Measurements from ENCODE around the gene ERCC6L2. TPM values are rescaled to one million over a fixed set of nuclear protein-coding genes. Genes with fewer than 3 reads are reported as not detected.

Gene ERCC6L2
- polyA plus RNA-seq, 6 donors from 2014 or later, result 19.5 to 40.7 (median 26.8) TPM

DNA sequence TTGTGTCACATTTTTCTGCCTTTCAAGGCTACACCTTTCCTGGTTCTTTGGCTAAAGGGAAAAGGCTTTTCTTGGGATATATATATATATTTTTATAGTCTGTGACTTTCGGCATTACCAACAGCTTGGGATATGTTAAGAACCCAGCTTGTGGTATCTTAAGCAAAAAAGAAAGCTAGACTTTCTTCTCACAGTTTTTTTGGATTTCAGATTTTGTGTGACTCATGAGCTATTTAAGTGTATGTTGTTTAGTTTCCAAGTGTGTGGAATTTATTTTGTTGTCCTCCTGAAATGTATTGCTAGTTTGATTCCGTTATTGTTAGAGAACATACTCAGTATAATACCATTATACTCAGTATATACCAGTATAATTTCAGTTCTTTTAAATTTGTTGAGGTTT, 64.8 kb downstream of the ERCC6L2 start:
- Mint-ChIP-seq H3K4me1 (no peaks in the 10 kb centered on the region), H3K9me3 (peaks cover 0 to 27% (median 19%) of the 10 kb centered on the region in 7 donors), H3K27ac (no peak overlapping the region), H3K36me3 (peaks cover 80% of the 10 kb centered on the region in 2 donors), H3K4me3 (no peak overlapping the region), H3K27me3 (no peaks in the 10 kb centered on the region)
- DNase-seq (no peak), ATAC-seq (ENCODE audit: low read depth in 2 of 2) (no peak)

DNA sequence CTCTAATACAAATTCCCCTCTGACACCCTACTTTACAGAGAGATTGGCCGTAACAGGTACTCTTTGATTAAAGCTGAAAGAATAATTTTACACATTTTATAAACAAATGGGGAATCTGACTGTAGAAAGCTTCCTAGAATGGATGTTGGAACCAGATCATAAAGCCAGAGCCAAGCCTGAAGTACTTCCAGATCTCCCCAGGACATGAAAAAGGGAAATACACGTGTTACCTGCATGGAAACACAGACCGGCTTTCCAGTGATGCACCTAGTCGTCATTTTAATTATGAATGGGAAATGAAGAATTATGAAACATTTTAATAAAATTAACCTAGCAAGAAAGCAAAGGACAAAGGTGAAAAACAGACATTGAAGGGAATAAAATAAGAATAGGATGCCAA, 66.5 kb downstream of the ERCC6L2 start:
- H3K4me3 Mint-ChIP-seq, result no peak overlapping the region
- H3K9me3 Mint-ChIP-seq, result peaks cover 4 to 33% (median 22%) of the 10 kb centered on the region in 7 donors
- peaks cover 77 to 84% of the 10 kb centered on the region in 2 donors for H3K36me3 Mint-ChIP-seq
- H3K4me1 Mint-ChIP-seq, result no peaks in the 10 kb centered on the region
- DNase-seq, result no peak
- ATAC-seq (ENCODE audit: low read depth in 2 of 2), result no peak
- no peak overlapping the region for H3K27ac Mint-ChIP-seq
- no peaks in the 10 kb centered on the region for H3K27me3 Mint-ChIP-seq

DNA sequence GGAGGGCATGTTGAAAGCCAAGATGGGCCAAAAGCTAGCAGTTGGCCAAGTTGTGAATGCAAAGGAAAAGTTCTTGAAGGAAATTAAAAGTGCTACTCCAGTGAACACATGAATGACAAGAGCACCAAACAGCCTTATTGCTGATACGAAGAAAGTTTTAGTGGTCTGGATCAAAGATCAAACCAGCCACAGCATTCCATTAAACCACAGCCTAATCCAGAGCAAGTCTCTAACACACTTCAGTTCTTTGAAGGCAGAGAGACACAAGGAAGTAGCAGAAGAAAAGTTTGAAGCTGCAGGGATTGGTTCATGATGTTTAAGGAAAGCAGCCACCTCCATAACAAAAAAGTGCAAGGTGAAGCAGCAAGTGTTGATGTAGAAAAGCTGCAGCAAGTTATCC, 71.6 kb downstream of the ERCC6L2 start:
- no peak overlapping the region for H3K4me3 Mint-ChIP-seq
- DNase-seq (no peak), ATAC-seq (ENCODE audit: low read depth in 2 of 2) (no peak)
- H3K4me1 Mint-ChIP-seq, result no peaks in the 10 kb centered on the region
- no peaks in the 10 kb centered on the region for H3K27me3 Mint-ChIP-seq
- peaks cover 12 to 42% (median 23%) of the 10 kb centered on the region in 7 donors for H3K9me3 Mint-ChIP-seq
- H3K36me3 Mint-ChIP-seq, result peaks cover 77 to 80% of the 10 kb centered on the region in 2 donors
- H3K27ac Mint-ChIP-seq, result no peak overlapping the region

DNA sequence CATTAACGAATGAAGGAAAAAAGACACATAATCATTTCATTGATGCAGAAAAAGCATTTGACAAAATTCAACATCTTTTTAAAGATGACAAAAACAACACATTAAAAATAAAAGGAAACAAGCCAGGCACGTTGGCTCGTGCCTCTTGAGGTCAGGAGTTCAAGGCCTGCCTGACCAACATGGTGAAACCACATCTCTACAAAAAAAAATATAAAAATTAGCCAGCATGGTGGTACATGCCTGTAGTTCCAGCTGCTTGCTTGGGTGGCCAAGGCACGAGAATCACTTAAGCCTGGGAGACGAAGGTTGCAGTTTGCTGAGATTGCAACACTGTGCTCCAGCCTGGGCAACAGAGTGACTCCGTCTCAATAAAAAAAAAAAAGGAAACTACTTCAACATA, 77.0 kb downstream of the ERCC6L2 start:
- H3K36me3 Mint-ChIP-seq, result peaks cover 48 to 56% of the 10 kb centered on the region in 2 donors
- no peak for ATAC-seq (ENCODE audit: low read depth in 2 of 2)
- H3K27ac Mint-ChIP-seq, result no peak overlapping the region

DNA sequence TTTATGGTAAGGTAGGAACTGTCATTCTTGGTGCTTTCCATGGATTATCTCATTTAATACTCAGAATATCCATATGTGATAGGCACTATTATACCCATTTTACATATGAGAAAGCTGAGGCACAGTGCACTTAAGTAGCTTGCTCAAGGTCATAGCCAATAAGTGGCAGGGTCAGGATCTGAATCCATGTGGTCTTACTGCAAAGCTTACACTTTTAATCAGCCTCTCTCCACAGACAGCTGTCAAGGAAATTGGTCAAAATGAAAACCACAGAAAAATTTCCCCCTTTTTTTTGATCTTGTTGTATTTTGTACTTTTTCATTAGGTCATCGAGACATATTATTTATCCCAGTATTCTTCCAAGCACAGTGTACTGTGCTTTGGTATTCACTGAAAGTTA, 78.5 kb downstream of the ERCC6L2 start:
- H3K36me3 Mint-ChIP-seq, result peaks cover 35 to 46% of the 10 kb centered on the region in 2 donors
- DNase-seq, result no peak
- no peak for ATAC-seq (ENCODE audit: low read depth in 2 of 2)
- H3K9me3 Mint-ChIP-seq, result peaks cover under 1 to 31% (median 13%) of the 10 kb centered on the region in 7 donors
- H3K27me3 Mint-ChIP-seq, result no peaks in the 10 kb centered on the region
- no peak overlapping the region for H3K4me3 Mint-ChIP-seq
- no peaks in the 10 kb centered on the region for H3K4me1 Mint-ChIP-seq
- no peak overlapping the region for H3K27ac Mint-ChIP-seq

More for the DNA sequence above, 77.0 kb downstream of the ERCC6L2 start:
- no peak for DNase-seq
- H3K27me3 Mint-ChIP-seq, result no peaks in the 10 kb centered on the region
- peaks cover 5 to 42% (median 23%) of the 10 kb centered on the region in 7 donors for H3K9me3 Mint-ChIP-seq
- no peaks in the 10 kb centered on the region for H3K4me1 Mint-ChIP-seq
- H3K4me3 Mint-ChIP-seq, result no peak overlapping the region

DNA sequence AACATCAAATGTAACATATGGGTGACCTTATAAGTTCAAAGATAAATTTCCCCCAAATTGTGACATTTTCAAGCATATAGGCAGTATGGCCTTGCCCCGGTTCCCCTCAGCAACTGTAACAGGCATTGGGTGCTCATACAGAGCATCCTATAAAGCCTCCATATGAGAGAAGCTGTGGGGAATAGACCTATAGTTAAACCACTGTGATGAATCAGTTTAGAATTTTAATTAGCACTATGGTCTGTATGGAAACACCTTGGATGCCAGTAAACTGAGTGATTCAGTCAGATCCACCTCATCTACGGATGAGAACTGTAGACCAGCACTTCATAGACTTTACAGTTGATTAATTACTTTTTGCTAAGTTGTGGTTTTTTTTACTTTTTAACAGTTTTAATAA, 79.4 kb downstream of the ERCC6L2 start:
- H3K4me1 Mint-ChIP-seq, result no peaks in the 10 kb centered on the region
- H3K36me3 Mint-ChIP-seq, result peaks cover 29 to 41% of the 10 kb centered on the region in 2 donors
- no peak overlapping the region for H3K4me3 Mint-ChIP-seq
- no peaks in the 10 kb centered on the region for H3K27me3 Mint-ChIP-seq
- ATAC-seq (ENCODE audit: low read depth in 2 of 2) (no peak), DNase-seq (no peak)
- peaks cover 0 to 27% (median 10%) of the 10 kb centered on the region in 7 donors for H3K9me3 Mint-ChIP-seq
- H3K27ac Mint-ChIP-seq, result no peak overlapping the region

DNA sequence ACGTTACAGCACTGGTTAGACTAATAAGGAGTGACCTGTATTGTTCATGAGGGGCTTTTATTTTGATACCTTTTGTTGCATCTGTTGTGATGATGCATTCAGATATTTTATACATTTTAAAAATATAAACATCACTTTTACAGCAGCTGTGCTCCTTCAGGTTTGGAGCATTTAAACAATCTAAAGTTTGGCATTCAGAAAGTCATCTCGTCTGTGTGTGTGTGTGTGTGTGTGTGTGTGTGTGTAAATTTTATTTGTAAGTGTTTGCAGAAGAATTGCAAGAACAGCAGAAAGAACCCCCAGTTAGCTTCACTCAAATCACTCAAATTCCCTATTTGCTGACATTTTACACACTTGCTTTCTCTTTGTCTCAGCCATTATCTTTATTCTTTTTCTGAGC, 87.4 kb downstream of the ERCC6L2 start:
- H3K27ac Mint-ChIP-seq, result no peak overlapping the region
- no peaks in the 10 kb centered on the region for H3K4me1 Mint-ChIP-seq
- no peak overlapping the region for H3K4me3 Mint-ChIP-seq
- no peaks in the 10 kb centered on the region for H3K27me3 Mint-ChIP-seq
- no peak for DNase-seq
- peaks cover 2 to 12% (median 9%) of the 10 kb centered on the region in 7 donors for H3K9me3 Mint-ChIP-seq
- ATAC-seq (ENCODE audit: low read depth in 2 of 2), result no peak
- peaks cover 24 to 39% of the 10 kb centered on the region in 2 donors for H3K36me3 Mint-ChIP-seq

DNA sequence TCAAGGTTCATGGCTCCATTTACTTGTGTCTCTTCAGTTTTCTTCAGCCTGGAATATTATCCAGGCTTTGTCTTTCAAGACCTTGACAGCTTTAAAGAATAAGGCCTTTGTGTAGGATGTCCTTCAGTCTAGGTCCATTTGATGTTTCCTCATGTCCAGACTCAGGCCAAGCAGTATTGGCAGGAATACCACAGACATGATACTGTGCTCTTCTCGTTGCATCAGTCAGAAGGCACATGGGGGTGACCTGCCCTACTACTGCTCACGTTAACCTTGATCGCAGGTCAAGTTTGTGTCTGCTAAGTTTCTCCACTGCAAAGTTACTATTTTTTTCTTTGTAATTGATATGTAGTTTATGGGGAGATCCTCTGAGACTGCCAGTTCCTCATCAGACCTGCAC, 88.2 kb downstream of the ERCC6L2 start:
- no peaks in the 10 kb centered on the region for H3K27me3 Mint-ChIP-seq
- DNase-seq (no peak), ATAC-seq (ENCODE audit: low read depth in 2 of 2) (no peak)
- no peak overlapping the region for H3K27ac Mint-ChIP-seq
- peaks cover 0 to 1% (median 0%) of the 10 kb centered on the region in 3 donors for H3K4me1 Mint-ChIP-seq
- H3K9me3 Mint-ChIP-seq, result peaks cover 2 to 12% (median 8%) of the 10 kb centered on the region in 7 donors
- H3K4me3 Mint-ChIP-seq, result no peak overlapping the region
- peaks cover 26 to 39% of the 10 kb centered on the region in 2 donors for H3K36me3 Mint-ChIP-seq

DNA sequence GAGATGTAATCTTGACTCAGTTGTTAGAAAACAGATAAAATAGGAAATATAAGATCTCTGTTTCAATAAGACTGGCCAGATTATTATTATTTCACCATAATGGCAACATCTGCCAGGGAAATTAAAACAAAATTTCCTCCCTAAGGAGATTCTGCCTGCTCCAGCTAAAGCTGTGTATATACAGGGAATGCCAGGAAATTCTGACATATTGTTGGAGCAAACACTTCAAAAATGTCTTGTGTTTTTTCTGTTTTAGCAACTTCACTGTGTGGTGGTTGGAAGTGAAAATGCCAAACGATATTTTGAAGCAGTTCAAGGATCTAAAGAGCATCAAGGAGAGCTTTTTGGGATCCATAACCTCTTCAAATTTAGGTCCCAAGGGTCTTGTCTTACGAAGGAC, 90.8 kb downstream of the ERCC6L2 start:
- no peak overlapping the region for H3K4me3 Mint-ChIP-seq
- H3K27ac Mint-ChIP-seq, result no peak overlapping the region
- H3K4me1 Mint-ChIP-seq, result peaks cover 0 to 4% (median 0%) of the 10 kb centered on the region in 3 donors

DNA sequence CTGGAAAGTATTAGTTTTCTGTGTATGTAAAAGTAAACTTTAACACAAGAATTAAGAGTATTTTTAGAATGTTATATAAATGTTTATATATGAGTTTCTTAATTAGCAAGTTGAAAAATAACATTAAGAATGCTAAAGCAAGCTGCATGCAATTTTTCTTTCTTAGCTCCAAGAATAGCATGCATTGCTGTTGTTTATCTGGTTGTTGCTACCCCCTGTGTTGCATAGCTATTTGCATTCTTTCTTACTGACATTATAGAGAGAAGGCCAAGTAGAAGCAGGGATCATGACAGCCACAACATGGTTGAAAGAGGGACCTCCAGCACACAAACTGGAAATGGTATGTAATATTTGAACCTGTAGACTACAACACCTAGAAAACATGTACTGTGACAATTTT, 94.8 kb downstream of the ERCC6L2 start:
- no peak overlapping the region for H3K4me3 Mint-ChIP-seq
- peaks cover 18 to 31% of the 10 kb centered on the region in 2 donors for H3K36me3 Mint-ChIP-seq
- DNase-seq (no peak), ATAC-seq (ENCODE audit: low read depth in 2 of 2) (no peak)
- peaks cover 0 to 4% (median 0%) of the 10 kb centered on the region in 3 donors for H3K4me1 Mint-ChIP-seq
- H3K27me3 Mint-ChIP-seq, result no peaks in the 10 kb centered on the region
- H3K27ac Mint-ChIP-seq, result no peak overlapping the region
- H3K9me3 Mint-ChIP-seq, result peaks cover 0 to 4% (median 0%) of the 10 kb centered on the region in 7 donors

More for the DNA sequence above, 90.8 kb downstream of the ERCC6L2 start:
- no peaks in the 10 kb centered on the region for H3K27me3 Mint-ChIP-seq
- H3K36me3 Mint-ChIP-seq, result peaks cover 24 to 29% of the 10 kb centered on the region in 2 donors
- ATAC-seq (ENCODE audit: low read depth in 2 of 2) (no peak), DNase-seq (no peak)
- H3K9me3 Mint-ChIP-seq, result peaks cover 0 to 5% (median 2%) of the 10 kb centered on the region in 7 donors

DNA sequence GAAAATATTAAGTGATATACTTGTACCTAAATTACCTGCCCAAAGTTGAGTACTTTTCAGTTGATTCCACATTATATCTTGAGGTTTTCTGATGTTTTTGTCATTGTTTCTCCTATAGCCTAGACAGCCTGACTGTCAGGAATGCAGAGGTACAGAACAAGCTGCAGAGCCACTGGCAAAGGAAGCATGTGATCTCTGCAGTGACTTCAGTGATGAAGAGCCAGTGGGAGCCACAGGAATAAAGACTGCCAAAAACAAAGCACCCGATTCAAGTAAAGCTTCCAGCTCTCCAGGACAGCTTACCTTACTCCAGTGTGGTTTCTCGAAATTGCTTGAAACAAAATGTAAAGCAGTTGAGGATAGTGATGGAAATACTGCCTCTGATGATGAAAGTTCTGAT, 96.3 kb downstream of the ERCC6L2 start:
- no peaks in the 10 kb centered on the region for H3K27me3 Mint-ChIP-seq
- no peak for DNase-seq
- peaks cover 0 to 4% (median 0%) of the 10 kb centered on the region in 7 donors for H3K9me3 Mint-ChIP-seq
- H3K4me1 Mint-ChIP-seq, result peaks cover 0 to 4% (median 0%) of the 10 kb centered on the region in 3 donors
- no peak for ATAC-seq (ENCODE audit: low read depth in 2 of 2)
- peaks cover 26 to 31% of the 10 kb centered on the region in 2 donors for H3K36me3 Mint-ChIP-seq
- H3K27ac Mint-ChIP-seq, result no peak overlapping the region
- H3K4me3 Mint-ChIP-seq, result no peak overlapping the region

DNA sequence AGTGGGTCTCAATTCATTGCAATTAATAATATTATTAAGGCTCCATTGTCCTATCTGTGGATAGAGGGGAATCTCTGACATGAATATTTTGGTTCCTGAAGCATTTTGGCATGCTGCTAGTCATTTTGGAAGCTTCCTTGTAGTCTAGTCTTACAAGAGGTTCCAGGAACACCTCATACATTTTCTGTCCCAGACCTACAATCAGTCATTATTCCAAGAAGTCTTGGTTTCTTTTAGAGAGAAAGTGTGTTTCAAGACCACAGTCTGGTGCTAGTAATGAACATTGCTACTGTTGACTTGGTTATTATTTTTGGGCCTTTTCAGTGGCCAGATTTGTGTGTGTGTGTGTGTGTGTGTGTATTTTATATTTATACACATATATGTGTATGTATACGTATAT, 98.9 kb downstream of the ERCC6L2 start:
- peaks cover 26 to 29% of the 10 kb centered on the region in 2 donors for H3K36me3 Mint-ChIP-seq
- H3K9me3 Mint-ChIP-seq, result peaks cover 0 to 4% (median 0%) of the 10 kb centered on the region in 7 donors
- no peaks in the 10 kb centered on the region for H3K4me1 Mint-ChIP-seq
- H3K4me3 Mint-ChIP-seq, result no peak overlapping the region
- no peak for ATAC-seq (ENCODE audit: low read depth in 2 of 2)
- H3K27me3 Mint-ChIP-seq, result no peaks in the 10 kb centered on the region
- H3K27ac Mint-ChIP-seq, result no peak overlapping the region
- no peak for DNase-seq

DNA sequence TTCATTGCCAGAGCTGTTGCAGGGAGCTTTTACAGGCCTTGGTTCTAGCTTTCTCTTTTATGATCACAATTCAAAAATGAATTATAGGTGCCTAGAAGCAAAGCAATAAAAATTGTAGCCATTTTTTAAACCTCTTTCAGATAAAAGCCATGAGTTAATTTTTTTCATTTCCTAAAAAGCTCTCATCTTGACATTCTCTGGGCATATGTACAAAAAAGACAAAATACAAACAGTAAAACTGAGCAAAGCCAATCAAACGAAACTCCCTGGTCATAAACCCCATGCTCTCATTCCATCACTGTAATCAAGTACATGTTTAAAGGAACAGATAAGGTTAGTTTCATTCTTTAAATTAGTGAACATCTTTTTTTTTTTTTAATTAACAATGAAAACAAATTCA, 101.9 kb downstream of the ERCC6L2 start:
- Mint-ChIP-seq H3K27ac (no peak overlapping the region), H3K27me3 (no peaks in the 10 kb centered on the region), H3K4me1 (no peaks in the 10 kb centered on the region), H3K36me3 (peaks cover 21 to 44% of the 10 kb centered on the region in 2 donors), H3K4me3 (no peak overlapping the region), H3K9me3 (peaks cover 0 to 4% (median 0%) of the 10 kb centered on the region in 7 donors)
- DNase-seq (no peak), ATAC-seq (ENCODE audit: low read depth in 2 of 2) (no peak)

DNA sequence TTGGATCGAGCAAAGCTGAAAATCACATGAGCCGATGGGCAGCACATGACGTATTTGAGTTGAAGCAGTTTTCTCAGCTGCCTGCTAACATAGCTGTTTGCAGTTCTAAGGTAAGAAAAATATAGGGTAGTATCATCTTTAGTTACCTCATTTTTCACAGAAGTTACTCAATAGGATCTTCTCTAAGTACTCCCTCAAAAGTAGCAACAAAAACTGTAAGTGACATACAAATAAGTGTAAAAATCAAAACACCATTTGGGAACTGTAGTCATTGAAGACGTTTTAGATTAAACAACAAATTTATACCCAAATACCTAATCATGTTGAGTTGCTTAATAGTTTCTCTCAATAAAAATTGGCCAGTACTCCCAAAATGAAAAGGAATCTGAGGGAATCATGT, 102.6 kb downstream of the ERCC6L2 start:
- Mint-ChIP-seq H3K36me3 (peaks cover 13 to 37% of the 10 kb centered on the region in 2 donors), H3K9me3 (no peaks in the 10 kb centered on the region), H3K4me1 (no peaks in the 10 kb centered on the region), H3K4me3 (no peak overlapping the region), H3K27me3 (no peaks in the 10 kb centered on the region), H3K27ac (no peak overlapping the region)
- DNase-seq (no peak), ATAC-seq (ENCODE audit: low read depth in 2 of 2) (no peak)

DNA sequence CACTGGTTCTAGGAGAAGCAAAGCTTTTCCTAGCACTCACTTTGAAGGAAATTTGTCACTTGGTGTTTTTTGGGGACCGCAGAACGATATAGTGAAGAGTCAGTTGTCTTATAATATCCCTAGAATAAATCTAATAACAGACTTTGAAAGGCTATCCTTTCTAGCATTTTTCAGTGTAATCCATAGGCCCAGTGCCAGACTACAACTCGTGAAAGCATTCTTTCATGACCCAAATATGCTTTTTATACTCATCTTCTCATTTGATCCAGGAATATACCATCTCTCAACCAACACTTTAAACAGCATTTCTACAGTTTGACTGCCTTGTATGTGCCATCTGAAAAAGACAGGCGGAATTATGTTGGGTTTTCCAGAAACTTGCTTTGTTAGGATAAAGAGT, 104.0 kb downstream of the ERCC6L2 start:
- no peak overlapping the region for H3K27ac Mint-ChIP-seq
- H3K4me3 Mint-ChIP-seq, result no peak overlapping the region
- H3K9me3 Mint-ChIP-seq, result no peaks in the 10 kb centered on the region
- peaks cover 8 to 39% of the 10 kb centered on the region in 2 donors for H3K36me3 Mint-ChIP-seq
- ATAC-seq (ENCODE audit: low read depth in 2 of 2), result no peak
- DNase-seq, result no peak
- H3K27me3 Mint-ChIP-seq, result no peaks in the 10 kb centered on the region
- H3K4me1 Mint-ChIP-seq, result no peaks in the 10 kb centered on the region
